IPS DF 4.7 (cell line): ENCODE measurements around the gene CD101.
"Not testable (repeated sequence)": the region's sequence is repeated elsewhere in the genome, so short reads cannot be mapped to it uniquely, and the experiment has no call there.

Source experiments
- DNase-seq: peaks from one replicate; pipeline ENCODE4 v3.0.0-alpha.2; 2013; ENCODE audit warnings: low spot score; ENCODE audit errors: extremely low read depth

CD101 gene, protein sequence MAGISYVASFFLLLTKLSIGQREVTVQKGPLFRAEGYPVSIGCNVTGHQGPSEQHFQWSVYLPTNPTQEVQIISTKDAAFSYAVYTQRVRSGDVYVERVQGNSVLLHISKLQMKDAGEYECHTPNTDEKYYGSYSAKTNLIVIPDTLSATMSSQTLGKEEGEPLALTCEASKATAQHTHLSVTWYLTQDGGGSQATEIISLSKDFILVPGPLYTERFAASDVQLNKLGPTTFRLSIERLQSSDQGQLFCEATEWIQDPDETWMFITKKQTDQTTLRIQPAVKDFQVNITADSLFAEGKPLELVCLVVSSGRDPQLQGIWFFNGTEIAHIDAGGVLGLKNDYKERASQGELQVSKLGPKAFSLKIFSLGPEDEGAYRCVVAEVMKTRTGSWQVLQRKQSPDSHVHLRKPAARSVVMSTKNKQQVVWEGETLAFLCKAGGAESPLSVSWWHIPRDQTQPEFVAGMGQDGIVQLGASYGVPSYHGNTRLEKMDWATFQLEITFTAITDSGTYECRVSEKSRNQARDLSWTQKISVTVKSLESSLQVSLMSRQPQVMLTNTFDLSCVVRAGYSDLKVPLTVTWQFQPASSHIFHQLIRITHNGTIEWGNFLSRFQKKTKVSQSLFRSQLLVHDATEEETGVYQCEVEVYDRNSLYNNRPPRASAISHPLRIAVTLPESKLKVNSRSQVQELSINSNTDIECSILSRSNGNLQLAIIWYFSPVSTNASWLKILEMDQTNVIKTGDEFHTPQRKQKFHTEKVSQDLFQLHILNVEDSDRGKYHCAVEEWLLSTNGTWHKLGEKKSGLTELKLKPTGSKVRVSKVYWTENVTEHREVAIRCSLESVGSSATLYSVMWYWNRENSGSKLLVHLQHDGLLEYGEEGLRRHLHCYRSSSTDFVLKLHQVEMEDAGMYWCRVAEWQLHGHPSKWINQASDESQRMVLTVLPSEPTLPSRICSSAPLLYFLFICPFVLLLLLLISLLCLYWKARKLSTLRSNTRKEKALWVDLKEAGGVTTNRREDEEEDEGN

DNA sequence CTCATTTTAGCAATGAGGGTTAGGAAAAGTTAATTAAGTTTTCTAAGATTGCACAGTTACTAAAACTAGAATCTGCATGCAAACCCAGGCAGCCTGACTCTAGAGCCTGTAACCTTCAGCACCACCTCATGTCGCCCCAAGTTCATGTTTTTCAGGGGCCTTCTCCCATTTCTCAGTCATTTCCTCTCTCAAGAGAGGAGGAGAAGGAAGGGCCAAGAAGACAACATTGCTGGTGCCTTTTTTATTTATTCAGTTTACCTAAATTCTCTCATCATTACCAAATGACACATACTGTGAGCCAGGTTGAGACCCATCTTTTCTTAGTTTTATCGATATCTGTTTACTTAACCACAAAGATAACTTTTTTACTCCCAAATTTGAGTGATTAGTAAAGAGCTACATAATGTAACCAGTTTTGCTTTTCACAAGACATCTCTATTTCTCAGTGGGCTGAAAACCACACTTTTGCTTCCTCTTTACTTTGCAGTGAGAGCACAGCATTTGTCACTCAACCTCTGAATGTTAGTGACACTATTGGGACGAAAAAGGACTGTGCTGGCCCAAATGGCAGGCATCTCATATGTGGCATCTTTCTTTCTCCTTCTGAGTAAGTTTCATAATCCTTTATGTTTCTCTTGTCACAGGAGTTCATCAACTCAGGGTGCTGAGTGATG, at the start of gene CD101:
TSS of gene CD101 (plus strand) at position 507 of the 674 bp plus-strand sequence. CDS start at position 565, 58 bp downstream.
- DNase-seq, result no peak

DNA sequence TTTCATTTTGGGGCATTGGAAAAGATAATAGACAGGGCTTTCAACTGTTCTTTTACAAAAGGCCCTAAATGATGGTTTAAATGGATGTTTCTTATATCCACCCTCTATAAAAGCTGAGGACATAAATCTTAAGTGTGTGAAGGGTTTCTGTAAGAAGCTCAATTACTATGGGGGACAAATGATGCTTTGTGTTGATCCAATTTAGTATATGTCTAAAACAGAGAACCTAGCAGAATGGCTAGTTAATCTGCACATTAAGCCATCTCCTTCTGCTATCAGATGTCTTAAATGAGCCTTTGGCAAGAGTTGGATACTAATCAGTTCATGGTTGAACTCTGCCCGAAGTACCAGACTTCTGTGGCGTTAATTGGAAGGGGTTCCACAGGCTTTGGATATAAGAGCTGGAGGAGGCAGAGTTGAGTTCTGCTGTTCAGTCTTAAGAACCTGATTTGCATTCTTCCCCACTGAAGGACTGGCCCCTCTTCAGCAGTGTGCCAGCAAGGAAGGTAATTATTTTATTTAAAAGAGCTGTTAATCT, 48.8 kb upstream of the CD101 start:
- DNase-seq, result no peak

DNA sequence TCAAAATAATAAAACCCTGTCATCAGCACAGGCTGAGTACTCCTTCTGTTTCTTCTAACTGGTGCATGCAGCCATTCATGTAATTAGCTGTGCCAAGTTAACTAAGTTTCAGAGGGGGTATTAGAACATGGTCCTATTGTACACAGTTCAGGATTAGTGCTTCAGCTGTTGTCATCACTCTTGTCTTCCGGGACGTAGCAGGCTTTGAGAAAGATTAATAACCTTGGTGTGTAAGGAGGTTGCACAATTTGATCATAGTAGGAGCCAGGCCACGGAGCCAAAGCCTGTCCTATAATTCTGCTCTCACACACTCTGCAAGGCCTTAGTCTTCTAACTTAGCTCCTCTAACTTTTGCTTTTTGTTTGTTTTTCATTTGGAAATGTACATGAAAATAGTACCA, 47.1 kb upstream of the CD101 start:
- DNase-seq, result no peak

DNA sequence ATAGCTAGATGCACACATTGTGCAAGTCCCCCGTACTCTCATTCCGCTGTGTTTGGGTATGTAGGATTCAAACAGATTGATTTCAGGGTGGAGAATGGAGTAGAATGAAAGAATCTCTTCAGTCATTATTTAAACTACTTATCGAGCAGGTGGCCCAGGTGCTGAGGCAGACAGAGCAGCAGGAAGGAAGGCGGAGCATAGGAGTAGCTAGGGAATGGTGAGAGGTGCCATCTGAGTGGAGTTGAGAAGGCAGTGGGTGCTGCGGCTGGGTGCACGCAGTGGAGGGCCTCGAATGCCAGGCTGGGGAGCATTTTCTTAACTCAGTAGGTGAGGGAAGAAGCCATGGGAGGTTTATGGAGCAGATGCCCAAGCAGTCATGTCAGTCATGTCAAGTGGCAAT, 45.2 kb upstream of the CD101 start:
- DNase-seq, result no peak

DNA sequence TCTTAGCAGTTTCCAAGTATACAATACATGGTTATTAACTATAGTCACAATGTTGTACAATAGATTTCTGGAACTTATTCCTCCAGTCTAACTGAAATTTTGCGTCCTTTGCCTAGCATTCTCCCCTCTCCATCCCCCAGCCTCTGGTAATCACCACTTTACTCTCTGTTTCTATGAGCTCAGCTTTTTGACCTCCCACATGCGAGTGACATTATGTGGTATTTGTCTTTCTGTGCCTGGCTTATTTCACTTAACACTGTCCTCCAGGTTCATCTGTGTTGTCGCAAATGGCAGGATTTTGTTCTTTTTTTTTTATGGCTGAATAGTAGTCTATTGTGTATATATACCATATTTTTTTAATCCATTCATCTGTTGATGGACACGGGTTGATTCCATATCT, 43.9 kb upstream of the CD101 start:
- no peak for DNase-seq

DNA sequence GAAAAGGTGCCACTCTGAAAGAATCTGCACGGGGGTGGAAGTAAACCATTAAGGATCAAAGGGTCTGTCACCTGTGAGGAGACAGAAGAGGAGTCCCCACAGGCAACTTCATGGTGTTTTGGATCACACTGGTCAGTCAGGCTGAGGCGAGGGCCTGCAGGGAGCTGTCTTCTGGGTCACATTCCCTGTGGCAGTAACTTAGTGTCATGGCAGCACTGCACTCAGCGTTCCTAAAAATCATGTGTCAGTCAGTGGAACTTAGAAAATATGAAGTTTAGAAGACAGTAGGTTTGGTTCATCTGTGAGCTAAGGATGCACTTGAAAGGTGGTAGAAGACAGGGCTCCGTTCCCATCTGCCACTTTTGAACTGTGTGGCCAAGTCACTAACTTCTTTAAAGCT, 43.5 kb upstream of the CD101 start:
- no peak for DNase-seq

DNA sequence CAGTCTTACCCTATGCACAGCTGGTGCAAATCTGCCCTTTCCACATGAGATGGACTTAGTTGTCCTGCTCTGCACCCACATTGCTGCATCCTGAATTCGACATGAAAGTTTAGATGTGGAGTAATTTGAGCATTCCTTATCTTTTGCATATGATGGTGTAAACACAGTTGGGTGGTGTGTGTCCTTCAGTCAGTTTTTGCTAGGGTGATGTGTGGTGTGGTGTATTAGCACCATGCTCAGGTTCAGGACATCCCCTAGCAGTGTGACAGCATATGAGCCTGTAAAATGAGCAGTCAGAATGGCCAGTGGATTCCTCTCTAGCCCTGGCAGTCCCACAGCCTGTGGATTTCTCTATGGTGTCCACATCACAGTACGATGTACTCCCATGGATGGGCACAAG, 42.6 kb upstream of the CD101 start:
- no peak for DNase-seq

DNA sequence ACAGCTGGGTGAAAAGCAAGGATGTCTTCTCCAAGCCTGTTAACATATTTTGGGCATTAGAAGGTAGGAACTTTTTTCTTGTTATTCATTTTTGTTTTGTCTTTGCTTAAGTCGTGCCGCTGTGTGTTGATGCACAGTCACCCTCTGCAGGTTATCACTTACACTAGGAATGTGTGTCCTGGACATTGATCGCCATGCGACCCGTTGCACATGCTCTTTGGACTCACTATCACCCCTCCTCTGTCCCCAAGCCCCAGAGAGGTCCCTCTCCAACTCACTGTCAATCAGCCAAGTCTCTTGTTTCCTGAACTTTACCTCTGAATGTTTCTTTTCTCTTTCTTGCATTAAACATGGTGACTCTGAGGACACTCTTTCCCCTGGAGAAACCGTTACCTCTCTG, 40.0 kb upstream of the CD101 start:
- no peak for DNase-seq

DNA sequence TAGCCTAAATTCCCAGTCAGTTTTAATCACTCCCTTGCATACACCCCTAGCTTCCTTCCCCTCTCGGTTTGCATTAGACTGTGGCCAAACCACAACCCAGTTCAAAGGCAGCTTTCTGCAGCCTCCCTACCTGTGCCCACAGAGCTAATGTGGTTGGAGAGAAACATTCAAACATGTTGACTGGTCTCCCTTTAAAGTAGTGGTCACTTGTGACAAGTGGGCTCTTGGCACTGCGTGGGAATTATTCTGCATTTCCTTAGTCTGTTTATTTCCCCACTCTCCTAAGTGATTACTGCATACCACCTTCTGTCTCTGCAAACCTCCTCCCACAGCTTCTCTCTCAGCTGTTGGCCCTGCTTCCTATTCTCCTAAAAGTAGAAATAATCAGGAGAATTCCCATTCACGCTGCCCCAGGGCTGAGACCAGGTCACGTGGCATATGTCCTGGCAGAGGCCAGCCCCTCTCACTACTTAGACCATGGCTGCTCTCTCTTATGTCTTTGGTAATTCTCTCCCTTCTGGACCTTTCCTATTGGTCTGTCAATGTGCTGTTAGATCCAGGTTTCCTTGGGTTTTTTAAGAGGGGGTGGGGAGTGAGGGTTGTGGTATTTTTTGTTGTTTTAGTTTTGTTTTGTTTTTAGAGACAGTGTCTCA, 38.4 kb upstream of the CD101 start:
- no peak for DNase-seq

DNA sequence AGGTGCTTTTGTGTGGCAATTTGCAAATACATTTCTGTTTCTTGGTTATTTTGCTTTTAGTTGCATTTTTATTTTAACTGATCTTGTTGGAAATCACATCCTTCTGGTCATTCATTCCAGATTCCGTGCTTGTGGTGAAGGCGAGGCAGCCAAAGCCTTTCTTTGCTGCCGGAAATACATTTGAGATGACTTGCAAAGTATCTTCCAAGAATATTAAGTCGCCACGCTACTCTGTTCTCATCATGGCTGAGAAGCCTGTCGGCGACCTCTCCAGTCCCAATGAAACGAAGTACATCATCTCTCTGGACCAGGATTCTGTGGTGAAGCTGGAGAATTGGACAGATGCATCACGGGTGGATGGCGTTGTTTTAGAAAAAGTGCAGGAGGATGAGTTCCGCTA, 34.8 kb upstream of the CD101 start:
- no peak for DNase-seq

DNA sequence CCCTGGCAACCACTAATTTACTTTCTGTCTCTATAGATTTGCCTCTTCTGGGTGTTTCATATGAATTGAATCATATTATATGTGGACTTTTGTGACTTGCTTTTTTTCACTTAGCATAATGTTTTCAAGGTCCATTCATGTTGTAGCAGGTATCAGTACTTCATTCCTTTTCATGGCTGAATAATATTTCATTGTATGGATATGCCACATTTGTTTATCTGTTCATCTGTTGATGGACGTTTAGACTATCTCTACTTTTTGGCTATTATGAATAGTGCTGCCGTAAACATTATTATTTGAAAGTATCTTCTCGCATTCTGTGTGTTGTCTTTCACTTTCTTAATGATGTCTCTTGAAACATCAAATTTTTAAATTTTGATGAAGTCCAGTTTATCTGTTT, 32.8 kb upstream of the CD101 start:
- no peak for DNase-seq

DNA sequence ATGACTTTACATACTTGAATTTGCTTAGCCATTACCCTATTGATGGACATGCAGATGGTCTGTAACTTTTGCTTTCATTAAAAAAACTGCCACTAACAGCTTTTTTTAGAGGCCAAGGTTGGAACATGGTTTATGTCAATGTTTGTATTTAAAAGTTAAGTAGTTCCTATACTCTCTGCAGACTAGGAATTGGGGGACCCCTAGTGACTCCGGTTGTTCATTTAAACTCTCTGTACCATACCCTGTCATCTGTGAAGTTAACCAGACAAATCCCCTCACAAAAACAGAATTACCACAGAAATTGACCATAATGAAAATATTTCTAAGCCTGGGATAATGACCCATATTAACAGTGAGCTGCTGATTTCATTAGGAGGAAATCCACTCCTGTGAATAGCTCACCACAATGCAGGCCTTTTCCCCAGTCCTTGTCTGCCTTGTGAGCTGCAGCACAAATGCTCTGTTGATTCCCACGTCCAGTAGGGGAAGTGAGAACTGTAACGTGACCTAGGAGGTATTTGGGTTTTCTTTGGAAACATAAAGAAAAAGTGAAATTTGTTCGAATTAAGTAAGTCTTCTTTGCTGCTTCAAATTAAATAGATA, 30.2 kb upstream of the CD101 start:
- no peak for DNase-seq

DNA sequence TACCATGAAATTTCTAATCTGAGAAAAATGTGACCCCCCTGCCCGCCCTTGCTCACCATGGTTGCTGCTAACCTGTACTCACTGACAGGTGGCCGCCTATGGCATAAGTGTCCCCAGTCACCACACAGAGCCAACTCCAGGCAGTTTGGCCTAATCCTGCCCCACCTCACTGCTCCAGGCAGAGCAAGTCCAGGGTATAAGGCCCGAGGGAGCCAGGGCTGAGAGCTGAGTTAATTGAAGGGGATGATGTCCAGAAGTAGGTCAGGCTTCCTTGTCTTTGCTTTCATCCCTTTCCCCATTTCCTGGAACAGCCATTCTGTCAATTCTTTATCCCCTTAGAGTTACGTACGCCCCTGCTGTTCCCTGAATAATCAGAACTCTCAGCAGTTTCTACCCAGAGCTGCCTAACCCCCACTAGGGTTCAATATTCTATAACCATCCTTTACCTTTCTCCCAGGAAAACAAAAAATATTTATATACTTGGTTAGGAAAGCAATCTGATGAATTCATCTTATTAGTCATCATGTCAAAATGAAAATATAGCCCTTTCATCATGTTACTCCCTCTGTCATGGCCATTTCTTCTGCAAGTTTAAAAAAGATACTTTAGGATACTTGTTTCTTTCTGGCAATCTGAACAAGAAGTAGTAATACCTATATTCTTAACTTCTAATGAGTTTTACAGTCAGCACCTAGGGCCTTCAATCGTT, 29.4 kb upstream of the CD101 start:
- no peak for DNase-seq

DNA sequence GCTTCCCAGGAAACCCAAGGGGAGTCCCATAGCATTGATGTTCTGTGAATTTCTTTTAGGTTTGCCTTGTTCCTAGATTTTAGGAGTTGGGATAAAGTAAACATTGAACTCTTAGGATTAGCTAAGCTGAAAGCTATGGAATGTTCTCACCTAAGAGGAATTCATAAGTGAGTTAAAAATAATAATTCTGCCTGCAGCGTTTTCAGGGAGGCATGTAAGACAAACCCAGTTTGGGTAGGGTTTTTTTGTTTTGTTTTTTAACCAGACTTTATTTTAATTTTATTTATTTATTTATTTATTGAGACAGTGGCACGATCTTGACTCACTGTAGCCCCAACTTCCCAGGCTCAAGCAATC, 28.9 kb upstream of the CD101 start:
- DNase-seq, result no peak

DNA sequence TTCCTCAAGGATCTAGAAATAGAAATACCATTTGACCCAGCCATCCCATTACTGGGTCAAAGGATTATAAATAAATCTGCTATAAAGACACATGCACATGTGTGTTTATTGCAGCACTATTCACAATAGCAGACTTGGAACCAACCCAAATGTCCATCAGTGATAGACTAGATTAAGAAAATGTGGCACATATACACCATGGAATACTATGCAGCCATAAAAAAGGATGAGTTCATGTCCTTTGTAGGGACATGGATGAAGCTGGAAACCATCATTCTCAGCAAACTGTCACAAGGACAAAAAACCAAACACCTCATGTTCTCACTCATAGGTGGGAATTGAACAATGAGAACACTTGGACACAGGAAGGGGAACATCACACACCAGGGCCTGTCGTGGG, 21.3 kb upstream of the CD101 start:
- DNase-seq, result not testable (repeated sequence)

DNA sequence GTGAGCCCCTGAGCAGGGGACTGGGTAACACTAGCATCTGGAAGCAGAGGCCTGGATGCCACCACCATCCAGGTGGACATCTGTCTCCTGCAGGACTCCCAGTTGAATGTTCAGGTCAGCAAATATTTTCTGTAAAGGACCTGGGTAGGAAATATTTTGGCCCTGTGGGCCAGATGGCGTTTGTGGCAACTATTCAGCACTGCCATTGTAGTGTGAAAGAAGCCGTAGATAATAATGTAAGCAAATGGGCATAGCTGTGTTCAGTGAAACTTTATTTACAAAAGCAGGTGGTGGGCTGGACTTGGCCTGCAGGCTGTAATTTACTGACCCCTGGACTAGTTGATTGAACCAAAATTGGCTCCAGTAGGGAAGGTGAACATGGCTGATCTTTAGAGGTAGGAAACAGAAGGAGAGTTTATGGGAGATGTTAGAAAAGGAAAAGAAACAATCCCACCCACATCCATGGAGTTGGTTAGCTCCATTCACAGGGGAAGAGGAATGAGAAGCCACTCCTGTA, 20.0 kb upstream of the CD101 start:
- DNase-seq, result no peak

DNA sequence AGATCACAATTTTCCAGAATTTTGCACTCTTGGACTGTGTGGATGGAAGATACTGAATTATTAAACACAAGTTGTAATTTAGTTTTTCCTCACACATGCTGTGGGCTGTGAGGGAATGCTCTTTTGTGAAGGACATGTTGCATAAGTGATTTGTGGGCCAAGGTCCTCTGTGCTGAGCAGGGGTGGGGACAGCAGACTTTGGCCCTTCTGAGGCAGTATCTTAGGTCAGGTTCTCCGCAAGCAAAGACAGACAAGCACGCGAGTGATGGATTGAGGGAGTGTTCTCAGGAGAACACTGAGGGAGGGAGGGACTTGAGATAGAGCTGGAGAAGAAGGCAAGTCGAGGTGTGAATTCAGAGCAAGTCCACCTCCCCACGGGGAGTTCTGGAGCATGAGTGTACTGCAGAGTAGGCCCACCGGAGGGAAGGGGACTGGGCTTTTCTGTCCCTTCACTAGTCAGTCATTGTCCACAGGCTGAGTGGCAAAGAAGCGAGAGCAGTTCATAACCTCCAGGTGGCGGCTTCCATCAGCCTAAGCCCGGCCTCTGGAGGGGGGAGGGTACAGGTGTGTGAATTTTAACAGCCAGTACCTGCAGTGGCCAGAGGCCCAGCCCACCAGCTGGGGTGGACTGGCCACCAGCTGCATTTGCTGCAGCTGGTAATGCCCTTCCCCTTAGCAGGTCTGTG, 19.1 kb upstream of the CD101 start:
- DNase-seq, result peak; percentile 7

DNA sequence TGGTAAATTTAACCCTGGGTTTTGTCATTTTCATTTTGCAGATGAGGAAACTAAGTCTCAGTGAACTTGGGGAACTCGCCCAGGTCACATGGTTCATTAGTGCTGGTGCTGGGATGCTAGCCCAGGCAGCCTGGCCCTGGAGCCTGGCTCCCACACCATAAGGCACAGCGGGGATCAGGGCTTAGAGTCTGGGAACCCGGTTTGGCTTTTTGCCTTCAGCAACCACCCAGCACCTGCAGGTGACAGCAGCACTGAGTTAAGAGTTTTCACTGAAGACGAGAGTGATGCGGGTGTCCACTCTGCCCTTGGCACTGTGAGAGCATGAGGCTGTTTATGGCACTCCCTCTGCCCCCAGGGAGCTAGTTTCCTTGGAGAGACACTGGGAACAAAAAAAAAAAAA, 18.4 kb upstream of the CD101 start:
- no peak for DNase-seq

DNA sequence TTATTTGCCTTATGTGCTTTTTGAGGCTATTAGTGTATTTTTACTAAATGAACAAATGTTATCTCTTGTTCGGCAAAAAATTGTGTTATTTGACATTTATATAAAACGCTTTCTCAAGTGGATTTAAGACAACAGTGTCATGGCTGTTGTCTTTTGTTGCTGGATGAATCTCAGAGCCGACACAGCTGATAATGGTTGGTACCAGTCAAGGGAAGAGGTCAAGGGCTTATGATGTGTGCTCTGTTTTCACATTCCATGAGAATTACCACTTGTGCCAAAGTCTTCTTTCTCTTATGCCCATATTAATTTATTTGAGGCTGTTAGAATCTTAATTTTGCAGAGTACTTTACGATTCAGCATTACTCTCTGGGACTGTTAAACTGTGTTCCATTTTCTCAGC, 17.9 kb upstream of the CD101 start:
- no peak for DNase-seq
